ENCODE measurements around the gene FAM180B. TPM values are rescaled to one million over a fixed set of nuclear protein-coding genes. Genes with fewer than 3 reads are reported as not detected.

The FAM180B gene
- total RNA-seq, 1 experiment from 2014 or later = 0.28 TPM

DNA sequence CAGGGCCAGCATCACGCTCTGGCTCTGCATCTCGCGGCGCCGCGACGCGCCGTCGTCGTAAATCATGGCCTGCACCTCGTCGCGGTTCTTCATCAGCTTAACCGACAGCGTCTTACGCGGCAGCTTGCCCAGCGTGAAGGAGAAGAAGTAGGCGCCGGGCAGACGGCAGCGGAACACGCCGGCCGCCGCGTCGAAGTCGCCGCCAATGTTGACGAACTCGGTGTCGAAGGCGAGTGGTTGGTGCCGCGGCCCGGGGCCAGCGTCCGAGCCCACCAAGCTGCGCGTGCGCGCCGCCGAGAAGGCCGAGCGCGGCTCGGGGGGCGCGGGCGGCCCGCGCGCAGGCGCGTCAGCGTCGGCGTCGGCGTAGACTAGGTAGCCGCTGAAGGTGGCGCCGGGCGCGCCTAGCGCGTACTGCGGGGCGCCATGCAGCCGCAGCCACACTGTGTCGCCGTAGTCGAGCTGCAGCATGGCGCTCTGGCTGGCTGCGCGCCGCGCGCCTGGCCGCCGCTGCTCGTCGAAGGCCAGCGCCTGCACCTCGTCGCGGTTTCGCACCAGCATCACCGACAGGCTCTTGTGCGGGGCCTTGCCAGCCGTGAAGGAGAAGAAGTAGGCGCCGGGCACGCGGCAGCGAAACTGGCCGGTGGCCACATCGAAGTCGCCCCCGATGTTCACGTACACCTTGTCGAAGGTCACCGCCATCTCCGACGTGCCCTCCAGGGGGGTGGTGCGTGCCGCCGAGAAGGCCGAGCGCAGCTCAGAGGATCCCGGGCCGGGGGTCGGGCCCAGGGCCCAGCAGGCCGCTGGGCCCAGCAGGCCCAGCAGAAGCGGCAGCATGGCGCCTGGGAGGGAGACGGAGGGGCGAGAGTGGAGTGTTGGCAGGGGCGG lies 3.7 kb downstream of the FAM180B start (continued):
- TF ChIP-seq, protein P1, sequence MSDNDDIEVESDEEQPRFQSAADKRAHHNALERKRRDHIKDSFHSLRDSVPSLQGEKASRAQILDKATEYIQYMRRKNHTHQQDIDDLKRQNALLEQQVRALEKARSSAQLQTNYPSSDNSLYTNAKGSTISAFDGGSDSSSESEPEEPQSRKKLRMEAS (CRISPR knock-in tag; IDR thresholded peaks at IDR 0.05) = peak; percentile 94
- TF ChIP-seq, protein P2, sequence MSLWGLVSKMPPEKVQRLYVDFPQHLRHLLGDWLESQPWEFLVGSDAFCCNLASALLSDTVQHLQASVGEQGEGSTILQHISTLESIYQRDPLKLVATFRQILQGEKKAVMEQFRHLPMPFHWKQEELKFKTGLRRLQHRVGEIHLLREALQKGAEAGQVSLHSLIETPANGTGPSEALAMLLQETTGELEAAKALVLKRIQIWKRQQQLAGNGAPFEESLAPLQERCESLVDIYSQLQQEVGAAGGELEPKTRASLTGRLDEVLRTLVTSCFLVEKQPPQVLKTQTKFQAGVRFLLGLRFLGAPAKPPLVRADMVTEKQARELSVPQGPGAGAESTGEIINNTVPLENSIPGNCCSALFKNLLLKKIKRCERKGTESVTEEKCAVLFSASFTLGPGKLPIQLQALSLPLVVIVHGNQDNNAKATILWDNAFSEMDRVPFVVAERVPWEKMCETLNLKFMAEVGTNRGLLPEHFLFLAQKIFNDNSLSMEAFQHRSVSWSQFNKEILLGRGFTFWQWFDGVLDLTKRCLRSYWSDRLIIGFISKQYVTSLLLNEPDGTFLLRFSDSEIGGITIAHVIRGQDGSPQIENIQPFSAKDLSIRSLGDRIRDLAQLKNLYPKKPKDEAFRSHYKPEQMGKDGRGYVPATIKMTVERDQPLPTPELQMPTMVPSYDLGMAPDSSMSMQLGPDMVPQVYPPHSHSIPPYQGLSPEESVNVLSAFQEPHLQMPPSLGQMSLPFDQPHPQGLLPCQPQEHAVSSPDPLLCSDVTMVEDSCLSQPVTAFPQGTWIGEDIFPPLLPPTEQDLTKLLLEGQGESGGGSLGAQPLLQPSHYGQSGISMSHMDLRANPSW (CRISPR knock-in tag; conservative IDR thresholded peaks at IDR 0.05; ENCODE audit: low read depth) = no peak
- TF ChIP-seq MYBL2 (CRISPR knock-in tag; IDR thresholded peaks at IDR 0.05) = no peak

DNA sequence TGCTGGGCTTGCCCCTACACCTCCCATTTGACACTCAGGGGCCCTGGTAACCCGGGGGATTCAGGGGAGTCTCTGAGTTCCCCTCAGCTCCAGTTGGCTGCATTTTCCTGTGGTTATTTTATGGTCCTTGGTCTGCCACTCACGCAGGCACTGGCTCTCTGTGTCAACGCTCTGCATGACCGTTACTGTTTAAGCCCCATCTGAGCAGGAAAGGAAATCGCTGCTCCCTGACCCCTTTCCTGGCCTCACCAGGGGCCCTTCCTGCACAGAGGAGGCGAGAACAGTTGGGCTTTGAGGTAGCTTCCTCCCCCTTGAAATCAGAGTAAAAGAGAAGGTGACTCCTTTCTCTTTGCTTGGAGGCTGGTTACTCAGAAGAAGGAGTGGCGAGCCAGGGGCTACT lies 5.3 kb downstream of the FAM180B start:
- no peak for TF ChIP-seq ELF4 (CRISPR knock-in tag; IDR thresholded peaks at IDR 0.05; ENCODE audit: low read depth)
- TF ChIP-seq, protein P3, sequence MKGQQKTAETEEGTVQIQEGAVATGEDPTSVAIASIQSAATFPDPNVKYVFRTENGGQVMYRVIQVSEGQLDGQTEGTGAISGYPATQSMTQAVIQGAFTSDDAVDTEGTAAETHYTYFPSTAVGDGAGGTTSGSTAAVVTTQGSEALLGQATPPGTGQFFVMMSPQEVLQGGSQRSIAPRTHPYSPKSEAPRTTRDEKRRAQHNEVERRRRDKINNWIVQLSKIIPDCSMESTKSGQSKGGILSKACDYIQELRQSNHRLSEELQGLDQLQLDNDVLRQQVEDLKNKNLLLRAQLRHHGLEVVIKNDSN (CRISPR knock-in tag; IDR thresholded peaks at IDR 0.05) = no peak
- TF ChIP-seq, protein P4, sequence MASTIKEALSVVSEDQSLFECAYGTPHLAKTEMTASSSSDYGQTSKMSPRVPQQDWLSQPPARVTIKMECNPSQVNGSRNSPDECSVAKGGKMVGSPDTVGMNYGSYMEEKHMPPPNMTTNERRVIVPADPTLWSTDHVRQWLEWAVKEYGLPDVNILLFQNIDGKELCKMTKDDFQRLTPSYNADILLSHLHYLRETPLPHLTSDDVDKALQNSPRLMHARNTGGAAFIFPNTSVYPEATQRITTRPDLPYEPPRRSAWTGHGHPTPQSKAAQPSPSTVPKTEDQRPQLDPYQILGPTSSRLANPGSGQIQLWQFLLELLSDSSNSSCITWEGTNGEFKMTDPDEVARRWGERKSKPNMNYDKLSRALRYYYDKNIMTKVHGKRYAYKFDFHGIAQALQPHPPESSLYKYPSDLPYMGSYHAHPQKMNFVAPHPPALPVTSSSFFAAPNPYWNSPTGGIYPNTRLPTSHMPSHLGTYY (CRISPR knock-in tag; IDR thresholded peaks at IDR 0.05) = no peak
- no peak for TF ChIP-seq MYBL2 (CRISPR knock-in tag; IDR thresholded peaks at IDR 0.05)
- TF ChIP-seq, protein P5, sequence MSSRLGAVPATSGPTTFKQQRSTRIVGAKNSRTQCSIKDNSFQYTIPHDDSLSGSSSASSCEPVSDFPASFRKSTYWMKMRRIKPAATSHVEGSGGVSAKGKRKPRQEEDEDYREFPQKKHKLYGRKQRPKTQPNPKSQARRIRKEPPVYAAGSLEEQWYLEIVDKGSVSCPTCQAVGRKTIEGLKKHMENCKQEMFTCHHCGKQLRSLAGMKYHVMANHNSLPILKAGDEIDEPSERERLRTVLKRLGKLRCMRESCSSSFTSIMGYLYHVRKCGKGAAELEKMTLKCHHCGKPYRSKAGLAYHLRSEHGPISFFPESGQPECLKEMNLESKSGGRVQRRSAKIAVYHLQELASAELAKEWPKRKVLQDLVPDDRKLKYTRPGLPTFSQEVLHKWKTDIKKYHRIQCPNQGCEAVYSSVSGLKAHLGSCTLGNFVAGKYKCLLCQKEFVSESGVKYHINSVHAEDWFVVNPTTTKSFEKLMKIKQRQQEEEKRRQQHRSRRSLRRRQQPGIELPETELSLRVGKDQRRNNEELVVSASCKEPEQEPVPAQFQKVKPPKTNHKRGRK (CRISPR knock-in tag; IDR thresholded peaks at IDR 0.05; ENCODE audit: borderline replicate concordance) = no peak
- no peak for TF ChIP-seq TCF7 (CRISPR knock-in tag; IDR thresholded peaks at IDR 0.05; ENCODE audit: low read depth)
- no peak for TF ChIP-seq OVOL2 (CRISPR knock-in tag; IDR thresholded peaks at IDR 0.05; ENCODE audit: borderline replicate concordance)
- TF ChIP-seq, protein P6, sequence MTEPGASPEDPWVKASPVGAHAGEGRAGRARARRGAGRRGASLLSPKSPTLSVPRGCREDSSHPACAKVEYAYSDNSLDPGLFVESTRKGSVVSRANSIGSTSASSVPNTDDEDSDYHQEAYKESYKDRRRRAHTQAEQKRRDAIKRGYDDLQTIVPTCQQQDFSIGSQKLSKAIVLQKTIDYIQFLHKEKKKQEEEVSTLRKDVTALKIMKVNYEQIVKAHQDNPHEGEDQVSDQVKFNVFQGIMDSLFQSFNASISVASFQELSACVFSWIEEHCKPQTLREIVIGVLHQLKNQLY (CRISPR knock-in tag; IDR thresholded peaks at IDR 0.05) = no peak
- ChIA-PET CTCF (interaction anchor here (0.6 to 1.4 kb wide), 2 partner anchors 14 to 1310 kb away, joined by 3 read pairs; no protein-coding TSS in a partner anchor), POLR2A (no interaction called here)
- no peak for DNase-seq (ENCODE audit: low spot score)
- no peaks in the 10 kb centered on the region for H3K9me3 Mint-ChIP-seq
- 0 out of 2 replicates have a peak overlapping the region, but pooled peaks have one; percentile 18 for H3K4me3 Mint-ChIP-seq
- H3K27me3 Mint-ChIP-seq (ENCODE audit: low read depth) = peaks cover 67% of the 10 kb centered on the region
- peaks cover 26% of the 10 kb centered on the region for H3K4me1 Mint-ChIP-seq
- ATAC-seq = no peak
- no peaks in the 10 kb centered on the region for H3K36me3 Mint-ChIP-seq
- no peak overlapping the region; the same call in 1 of the 2 replicates for H3K27ac Mint-ChIP-seq

DNA sequence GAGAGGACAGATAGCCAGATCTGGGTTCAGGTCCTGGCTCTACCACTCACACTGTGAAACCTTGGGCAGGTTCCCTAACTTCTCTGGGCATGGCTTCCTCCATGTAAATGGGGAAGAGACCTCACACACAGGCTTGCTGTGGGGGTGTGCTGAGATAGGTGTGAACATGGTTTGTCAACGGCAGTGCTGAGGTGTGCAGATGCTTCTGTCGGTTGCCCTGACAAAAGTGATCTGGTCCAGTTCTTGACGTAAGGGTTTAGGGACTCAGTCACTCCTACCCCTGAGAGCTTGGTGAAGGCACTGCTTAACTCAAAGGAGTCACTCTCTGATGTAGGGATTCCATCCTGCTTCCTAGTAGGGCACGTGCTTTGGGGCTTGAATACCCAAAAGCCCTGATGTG lies 5.8 kb downstream of the FAM180B start:
- TF ChIP-seq TCF7 (CRISPR knock-in tag; IDR thresholded peaks at IDR 0.05; ENCODE audit: low read depth) = no peak
- TF ChIP-seq, protein P7, sequence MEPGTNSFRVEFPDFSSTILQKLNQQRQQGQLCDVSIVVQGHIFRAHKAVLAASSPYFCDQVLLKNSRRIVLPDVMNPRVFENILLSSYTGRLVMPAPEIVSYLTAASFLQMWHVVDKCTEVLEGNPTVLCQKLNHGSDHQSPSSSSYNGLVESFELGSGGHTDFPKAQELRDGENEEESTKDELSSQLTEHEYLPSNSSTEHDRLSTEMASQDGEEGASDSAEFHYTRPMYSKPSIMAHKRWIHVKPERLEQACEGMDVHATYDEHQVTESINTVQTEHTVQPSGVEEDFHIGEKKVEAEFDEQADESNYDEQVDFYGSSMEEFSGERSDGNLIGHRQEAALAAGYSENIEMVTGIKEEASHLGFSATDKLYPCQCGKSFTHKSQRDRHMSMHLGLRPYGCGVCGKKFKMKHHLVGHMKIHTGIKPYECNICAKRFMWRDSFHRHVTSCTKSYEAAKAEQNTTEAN (CRISPR knock-in tag; IDR thresholded peaks at IDR 0.05) = no peak
- no peak for TF ChIP-seq ESRRA (CRISPR knock-in tag; IDR thresholded peaks at IDR 0.05; ENCODE audit: borderline replicate concordance)
- TF ChIP-seq ZNF396 (CRISPR knock-in tag; IDR thresholded peaks at IDR 0.05; ENCODE audit: borderline replicate concordance) = no peak
- TF ChIP-seq SMAD4 (CRISPR knock-in tag; IDR thresholded peaks at IDR 0.05) = no peak
- TF ChIP-seq ZNF263 (CRISPR knock-in tag; IDR thresholded peaks at IDR 0.05; ENCODE audit: low read depth) = no peak
- no peak for TF ChIP-seq MYBL2 (CRISPR knock-in tag; IDR thresholded peaks at IDR 0.05)
- ChIA-PET CTCF (interaction anchor here (1.0 to 1.4 kb wide), 2 partner anchors 13 to 39 kb away, joined by 3 read pairs; no protein-coding TSS in a partner anchor), POLR2A (no interaction called here)
- H3K27ac Mint-ChIP-seq = no peak overlapping the region
- no peak for DNase-seq (ENCODE audit: low spot score)
- no peaks in the 10 kb centered on the region for H3K9me3 Mint-ChIP-seq
- no peaks in the 10 kb centered on the region for H3K36me3 Mint-ChIP-seq
- H3K4me3 Mint-ChIP-seq = peak overlapping the region; percentile 77
- peaks cover 67% of the 10 kb centered on the region for H3K27me3 Mint-ChIP-seq (ENCODE audit: low read depth)
- ATAC-seq = no peak
- peaks cover 26% of the 10 kb centered on the region for H3K4me1 Mint-ChIP-seq

Measured in WTC11 (cell line).